Measurements from ENCODE around the gene FAM120A. TPM values are rescaled to one million over a fixed set of nuclear protein-coding genes. Genes with fewer than 3 reads are reported as not detected.

The FAM120A gene
- polyA plus RNA-seq, 1 donor from 2014 or later = 8.9 TPM

DNA sequence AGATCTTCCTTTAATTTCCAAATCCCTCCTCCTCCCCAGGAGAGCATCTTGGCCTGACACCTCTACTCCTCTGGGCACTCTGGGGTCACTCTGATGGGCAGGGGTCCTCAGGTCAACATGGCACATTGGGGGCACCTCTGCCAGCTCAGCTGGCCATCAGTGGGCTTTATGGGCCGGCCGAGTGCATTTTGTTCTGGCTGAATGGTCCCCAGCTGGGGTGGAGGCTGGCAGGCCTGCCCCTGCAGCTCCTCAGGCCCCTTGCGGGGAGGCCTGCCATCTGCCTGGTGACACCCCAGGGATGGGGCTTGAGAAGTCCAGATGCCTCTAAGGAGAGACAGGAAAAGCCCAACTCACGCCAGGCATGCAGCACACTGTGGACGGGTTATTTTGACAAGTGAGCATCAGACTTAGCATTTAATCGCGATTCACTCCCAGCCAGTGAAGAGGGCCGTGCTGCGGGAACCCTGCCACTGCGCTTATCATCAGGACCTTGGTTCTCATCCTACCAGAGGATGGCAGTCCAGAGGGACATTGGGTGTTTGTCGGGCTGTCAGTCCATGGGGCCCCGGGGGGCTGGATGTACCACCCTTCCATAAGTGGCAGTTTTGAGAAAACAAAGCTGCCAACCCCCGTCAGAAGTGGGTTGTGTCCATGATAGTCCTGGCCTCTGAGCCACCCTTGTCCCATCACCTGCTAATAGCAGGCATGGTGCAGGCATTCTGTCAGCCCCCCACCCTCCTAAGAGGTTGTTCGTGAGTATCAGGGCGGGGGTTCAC lies 146.6 kb downstream of the FAM120A start:
- Histone ChIP-seq H3K79me2 (replicated peaks; ENCODE audit: insufficient read depth, low read length) (peaks cover 39% of the 10 kb centered on the region), H3K36me3 (ENCODE audit: insufficient read depth, low read length) (no peaks in the 10 kb centered on the region), H2AFZ (ENCODE audit: low read depth, low read length) (no peak overlapping the region), H3K9me3 (ENCODE audit: low read length) (no peaks in the 10 kb centered on the region), H3K9me2 (ENCODE audit: insufficient read depth, low read length) (no peaks in the 10 kb centered on the region), H3K4me3 (ENCODE audit: low read length) (peak overlapping the region; percentile 23), H3K4me2 (ENCODE audit: low read length) (no peak overlapping the region), H3K27me3 (ENCODE audit: insufficient read depth, low read depth, low read length) (no peaks in the 10 kb centered on the region), H4K20me1 (ENCODE audit: insufficient read depth) (no peaks in the 10 kb centered on the region), H3K9ac (ENCODE audit: low read length) (peak overlapping the region; percentile 20), H3K27ac (ENCODE audit: low read length) (no peak overlapping the region), H3F3A (ENCODE audit: insufficient read depth, low read length, poor library complexity, severe bottlenecking) (no peaks in the 10 kb centered on the region)
- TF ChIP-seq, protein P1, sequence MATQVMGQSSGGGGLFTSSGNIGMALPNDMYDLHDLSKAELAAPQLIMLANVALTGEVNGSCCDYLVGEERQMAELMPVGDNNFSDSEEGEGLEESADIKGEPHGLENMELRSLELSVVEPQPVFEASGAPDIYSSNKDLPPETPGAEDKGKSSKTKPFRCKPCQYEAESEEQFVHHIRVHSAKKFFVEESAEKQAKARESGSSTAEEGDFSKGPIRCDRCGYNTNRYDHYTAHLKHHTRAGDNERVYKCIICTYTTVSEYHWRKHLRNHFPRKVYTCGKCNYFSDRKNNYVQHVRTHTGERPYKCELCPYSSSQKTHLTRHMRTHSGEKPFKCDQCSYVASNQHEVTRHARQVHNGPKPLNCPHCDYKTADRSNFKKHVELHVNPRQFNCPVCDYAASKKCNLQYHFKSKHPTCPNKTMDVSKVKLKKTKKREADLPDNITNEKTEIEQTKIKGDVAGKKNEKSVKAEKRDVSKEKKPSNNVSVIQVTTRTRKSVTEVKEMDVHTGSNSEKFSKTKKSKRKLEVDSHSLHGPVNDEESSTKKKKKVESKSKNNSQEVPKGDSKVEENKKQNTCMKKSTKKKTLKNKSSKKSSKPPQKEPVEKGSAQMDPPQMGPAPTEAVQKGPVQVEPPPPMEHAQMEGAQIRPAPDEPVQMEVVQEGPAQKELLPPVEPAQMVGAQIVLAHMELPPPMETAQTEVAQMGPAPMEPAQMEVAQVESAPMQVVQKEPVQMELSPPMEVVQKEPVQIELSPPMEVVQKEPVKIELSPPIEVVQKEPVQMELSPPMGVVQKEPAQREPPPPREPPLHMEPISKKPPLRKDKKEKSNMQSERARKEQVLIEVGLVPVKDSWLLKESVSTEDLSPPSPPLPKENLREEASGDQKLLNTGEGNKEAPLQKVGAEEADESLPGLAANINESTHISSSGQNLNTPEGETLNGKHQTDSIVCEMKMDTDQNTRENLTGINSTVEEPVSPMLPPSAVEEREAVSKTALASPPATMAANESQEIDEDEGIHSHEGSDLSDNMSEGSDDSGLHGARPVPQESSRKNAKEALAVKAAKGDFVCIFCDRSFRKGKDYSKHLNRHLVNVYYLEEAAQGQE (IDR thresholded peaks at IDR 0.05; ENCODE audit: borderline replicate concordance) = no peak
- TF ChIP-seq EZH2 (IDR thresholded peaks at IDR 0.05; ENCODE audit: borderline replicate concordance, insufficient read depth, low read length, poor library complexity, severe bottlenecking) = no peak
- no peak for TF ChIP-seq EP300 (conservative IDR thresholded peaks at IDR 0.05; ENCODE audit: poor library complexity, severe bottlenecking)
- TF ChIP-seq SMC3 (conservative IDR thresholded peaks at IDR 0.05; ENCODE audit: poor library complexity) = no peak
- no peak for TF ChIP-seq TAF1 (IDR thresholded peaks at IDR 0.05; ENCODE audit: low read depth)
- TF ChIP-seq RAD21 (conservative IDR thresholded peaks at IDR 0.05) = no peak

- Histone ChIP-seq H3K4me3 (ENCODE audit: low read length) (no peak overlapping the region), H3K9ac (ENCODE audit: low read length) (no peak overlapping the region), H3K9me3 (ENCODE audit: low read length) (no peaks in the 10 kb centered on the region), H3K36me3 (ENCODE audit: insufficient read depth, low read length) (no peaks in the 10 kb centered on the region), H3K79me2 (replicated peaks; ENCODE audit: insufficient read depth, low read length) (peaks cover 38% of the 10 kb centered on the region), H3F3A (ENCODE audit: insufficient read depth, low read length, poor library complexity, severe bottlenecking) (no peaks in the 10 kb centered on the region), H3K27me3 (ENCODE audit: insufficient read depth, low read depth, low read length) (no peaks in the 10 kb centered on the region), H4K20me1 (ENCODE audit: insufficient read depth) (no peaks in the 10 kb centered on the region), H2AFZ (ENCODE audit: low read depth, low read length) (no peak overlapping the region), H3K27ac (ENCODE audit: low read length) (no peak overlapping the region), H3K9me2 (ENCODE audit: insufficient read depth, low read length) (no peaks in the 10 kb centered on the region), H3K4me2 (ENCODE audit: low read length) (no peak overlapping the region)
- TF ChIP-seq CTCF (IDR thresholded peaks at IDR 0.05; ENCODE audit: poor library complexity, severe bottlenecking) = no peak
- TF ChIP-seq EZH2 (IDR thresholded peaks at IDR 0.05; ENCODE audit: borderline replicate concordance, insufficient read depth, low read length, poor library complexity, severe bottlenecking) = no peak
- no peak for TF ChIP-seq MXI1 (conservative IDR thresholded peaks at IDR 0.05; ENCODE audit: poor library complexity, severe bottlenecking)
- TF ChIP-seq RAD21 (conservative IDR thresholded peaks at IDR 0.05) = no peak
- TF ChIP-seq SMC3 (conservative IDR thresholded peaks at IDR 0.05; ENCODE audit: poor library complexity) = no peak
- TF ChIP-seq TAF1 (IDR thresholded peaks at IDR 0.05; ENCODE audit: low read depth) = no peak
- TF ChIP-seq POLR2AphosphoS5 (IDR thresholded peaks at IDR 0.05) = no peak
- no peak for TF ChIP-seq EP300 (conservative IDR thresholded peaks at IDR 0.05; ENCODE audit: poor library complexity, severe bottlenecking)
- TF ChIP-seq, protein P1 (IDR thresholded peaks at IDR 0.05; ENCODE audit: borderline replicate concordance) = no peak
Observed at GRCh38 chr9:93598647-93599241, 147.3 kb downstream of the FAM120A start.

Data from neural cell (in vitro differentiated cells).